ENCODE measurements around the gene SV2C. TPM values are rescaled to one million over a fixed set of nuclear protein-coding genes. Genes with fewer than 3 reads are reported as not detected.

The SV2C gene
- total and polyA plus RNA-seq, 10 of the 15 experiments (the other 5 are each of a cell fraction or from before 2014, with no cell fraction given): under 0.01 to 1.1 (median 0.63) TPM

- no peak for TF ChIP-seq KAT2A (conservative IDR thresholded peaks at IDR 0.05; ENCODE audit: control insufficient read depth, low read depth, low read length)
- no peak for TF ChIP-seq NR2C1 (IDR thresholded peaks at IDR 0.05)
- TF ChIP-seq ZNF622 (IDR thresholded peaks at IDR 0.05): no peak
- TF ChIP-seq ZBTB11 (CRISPR knock-in tag; IDR thresholded peaks at IDR 0.05): no peak
- peak; percentile 68; the same call in 1 of the 2 replicates for TF ChIP-seq MEF2A (IDR thresholded peaks at IDR 0.05; ENCODE audit: insufficient read depth, low read depth, low read length)
- TF ChIP-seq, protein P1, sequence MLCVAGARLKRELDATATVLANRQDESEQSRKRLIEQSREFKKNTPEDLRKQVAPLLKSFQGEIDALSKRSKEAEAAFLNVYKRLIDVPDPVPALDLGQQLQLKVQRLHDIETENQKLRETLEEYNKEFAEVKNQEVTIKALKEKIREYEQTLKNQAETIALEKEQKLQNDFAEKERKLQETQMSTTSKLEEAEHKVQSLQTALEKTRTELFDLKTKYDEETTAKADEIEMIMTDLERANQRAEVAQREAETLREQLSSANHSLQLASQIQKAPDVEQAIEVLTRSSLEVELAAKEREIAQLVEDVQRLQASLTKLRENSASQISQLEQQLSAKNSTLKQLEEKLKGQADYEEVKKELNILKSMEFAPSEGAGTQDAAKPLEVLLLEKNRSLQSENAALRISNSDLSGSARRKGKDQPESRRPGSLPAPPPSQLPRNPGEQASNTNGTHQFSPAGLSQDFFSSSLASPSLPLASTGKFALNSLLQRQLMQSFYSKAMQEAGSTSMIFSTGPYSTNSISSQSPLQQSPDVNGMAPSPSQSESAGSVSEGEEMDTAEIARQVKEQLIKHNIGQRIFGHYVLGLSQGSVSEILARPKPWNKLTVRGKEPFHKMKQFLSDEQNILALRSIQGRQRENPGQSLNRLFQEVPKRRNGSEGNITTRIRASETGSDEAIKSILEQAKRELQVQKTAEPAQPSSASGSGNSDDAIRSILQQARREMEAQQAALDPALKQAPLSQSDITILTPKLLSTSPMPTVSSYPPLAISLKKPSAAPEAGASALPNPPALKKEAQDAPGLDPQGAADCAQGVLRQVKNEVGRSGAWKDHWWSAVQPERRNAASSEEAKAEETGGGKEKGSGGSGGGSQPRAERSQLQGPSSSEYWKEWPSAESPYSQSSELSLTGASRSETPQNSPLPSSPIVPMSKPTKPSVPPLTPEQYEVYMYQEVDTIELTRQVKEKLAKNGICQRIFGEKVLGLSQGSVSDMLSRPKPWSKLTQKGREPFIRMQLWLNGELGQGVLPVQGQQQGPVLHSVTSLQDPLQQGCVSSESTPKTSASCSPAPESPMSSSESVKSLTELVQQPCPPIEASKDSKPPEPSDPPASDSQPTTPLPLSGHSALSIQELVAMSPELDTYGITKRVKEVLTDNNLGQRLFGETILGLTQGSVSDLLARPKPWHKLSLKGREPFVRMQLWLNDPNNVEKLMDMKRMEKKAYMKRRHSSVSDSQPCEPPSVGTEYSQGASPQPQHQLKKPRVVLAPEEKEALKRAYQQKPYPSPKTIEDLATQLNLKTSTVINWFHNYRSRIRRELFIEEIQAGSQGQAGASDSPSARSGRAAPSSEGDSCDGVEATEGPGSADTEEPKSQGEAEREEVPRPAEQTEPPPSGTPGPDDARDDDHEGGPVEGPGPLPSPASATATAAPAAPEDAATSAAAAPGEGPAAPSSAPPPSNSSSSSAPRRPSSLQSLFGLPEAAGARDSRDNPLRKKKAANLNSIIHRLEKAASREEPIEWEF (IDR thresholded peaks at IDR 0.05; ENCODE audit: insufficient replicate concordance, low read depth, low read length): no peak
- no peak; the same call in 1 of the 2 replicates for TF ChIP-seq CBFB (IDR thresholded peaks at IDR 0.05; ENCODE audit: low read depth)
- no peak for TF ChIP-seq TAF1 (IDR thresholded peaks at IDR 0.05; ENCODE audit: borderline replicate concordance, low read depth, low read length)
- TF ChIP-seq, protein P2, sequence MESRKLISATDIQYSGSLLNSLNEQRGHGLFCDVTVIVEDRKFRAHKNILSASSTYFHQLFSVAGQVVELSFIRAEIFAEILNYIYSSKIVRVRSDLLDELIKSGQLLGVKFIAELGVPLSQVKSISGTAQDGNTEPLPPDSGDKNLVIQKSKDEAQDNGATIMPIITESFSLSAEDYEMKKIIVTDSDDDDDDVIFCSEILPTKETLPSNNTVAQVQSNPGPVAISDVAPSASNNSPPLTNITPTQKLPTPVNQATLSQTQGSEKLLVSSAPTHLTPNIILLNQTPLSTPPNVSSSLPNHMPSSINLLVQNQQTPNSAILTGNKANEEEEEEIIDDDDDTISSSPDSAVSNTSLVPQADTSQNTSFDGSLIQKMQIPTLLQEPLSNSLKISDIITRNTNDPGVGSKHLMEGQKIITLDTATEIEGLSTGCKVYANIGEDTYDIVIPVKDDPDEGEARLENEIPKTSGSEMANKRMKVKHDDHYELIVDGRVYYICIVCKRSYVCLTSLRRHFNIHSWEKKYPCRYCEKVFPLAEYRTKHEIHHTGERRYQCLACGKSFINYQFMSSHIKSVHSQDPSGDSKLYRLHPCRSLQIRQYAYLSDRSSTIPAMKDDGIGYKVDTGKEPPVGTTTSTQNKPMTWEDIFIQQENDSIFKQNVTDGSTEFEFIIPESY (IDR thresholded peaks at IDR 0.05): no peak
- TF ChIP-seq, protein P3, sequence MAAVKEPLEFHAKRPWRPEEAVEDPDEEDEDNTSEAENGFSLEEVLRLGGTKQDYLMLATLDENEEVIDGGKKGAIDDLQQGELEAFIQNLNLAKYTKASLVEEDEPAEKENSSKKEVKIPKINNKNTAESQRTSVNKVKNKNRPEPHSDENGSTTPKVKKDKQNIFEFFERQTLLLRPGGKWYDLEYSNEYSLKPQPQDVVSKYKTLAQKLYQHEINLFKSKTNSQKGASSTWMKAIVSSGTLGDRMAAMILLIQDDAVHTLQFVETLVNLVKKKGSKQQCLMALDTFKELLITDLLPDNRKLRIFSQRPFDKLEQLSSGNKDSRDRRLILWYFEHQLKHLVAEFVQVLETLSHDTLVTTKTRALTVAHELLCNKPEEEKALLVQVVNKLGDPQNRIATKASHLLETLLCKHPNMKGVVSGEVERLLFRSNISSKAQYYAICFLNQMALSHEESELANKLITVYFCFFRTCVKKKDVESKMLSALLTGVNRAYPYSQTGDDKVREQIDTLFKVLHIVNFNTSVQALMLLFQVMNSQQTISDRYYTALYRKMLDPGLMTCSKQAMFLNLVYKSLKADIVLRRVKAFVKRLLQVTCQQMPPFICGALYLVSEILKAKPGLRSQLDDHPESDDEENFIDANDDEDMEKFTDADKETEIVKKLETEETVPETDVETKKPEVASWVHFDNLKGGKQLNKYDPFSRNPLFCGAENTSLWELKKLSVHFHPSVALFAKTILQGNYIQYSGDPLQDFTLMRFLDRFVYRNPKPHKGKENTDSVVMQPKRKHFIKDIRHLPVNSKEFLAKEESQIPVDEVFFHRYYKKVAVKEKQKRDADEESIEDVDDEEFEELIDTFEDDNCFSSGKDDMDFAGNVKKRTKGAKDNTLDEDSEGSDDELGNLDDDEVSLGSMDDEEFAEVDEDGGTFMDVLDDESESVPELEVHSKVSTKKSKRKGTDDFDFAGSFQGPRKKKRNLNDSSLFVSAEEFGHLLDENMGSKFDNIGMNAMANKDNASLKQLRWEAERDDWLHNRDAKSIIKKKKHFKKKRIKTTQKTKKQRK (IDR thresholded peaks at IDR 0.05; ENCODE audit: low read depth, low read length): no peak
- TF ChIP-seq SREBF1 (IDR thresholded peaks at IDR 0.05; ENCODE audit: low read length): no peak
- peak; percentile 60; the same call in 1 of the 2 replicates for TF ChIP-seq NFIC (IDR thresholded peaks at IDR 0.05; ENCODE audit: low read depth, low read length)
These were observed 104.2 kb downstream of the SV2C start (continued) for GRCh38 chr5:76187386-76187785.
